ENCODE measurements around the gene RNF125.
"Not testable (repeated sequence)": the region's sequence is repeated elsewhere in the genome, so short reads cannot be mapped to it uniquely, and the experiment has no call there.

The RNF125 gene

GRCh38 chr18:32018331-32019250, at the start of gene RNF125:
TSS of gene RNF125 (plus strand) at chr18:32018825. CDS start at chr18:32018864, 39 bp downstream.
- DNase-seq (ENCODE audit: low spot score): peak; percentile 89

GRCh38 chr18:31970617-31971016, 48.0 kb upstream of the RNF125 start:
- DNase-seq (ENCODE audit: low spot score): no peak

- DNase-seq (ENCODE audit: low spot score): no peak
Measured at GRCh38 chr18:31973929-31974546, 44.6 kb upstream of the RNF125 start.

GRCh38 chr18:31976242-31976641, 42.4 kb upstream of the RNF125 start:
- no peak for DNase-seq (ENCODE audit: low spot score)

DNA sequence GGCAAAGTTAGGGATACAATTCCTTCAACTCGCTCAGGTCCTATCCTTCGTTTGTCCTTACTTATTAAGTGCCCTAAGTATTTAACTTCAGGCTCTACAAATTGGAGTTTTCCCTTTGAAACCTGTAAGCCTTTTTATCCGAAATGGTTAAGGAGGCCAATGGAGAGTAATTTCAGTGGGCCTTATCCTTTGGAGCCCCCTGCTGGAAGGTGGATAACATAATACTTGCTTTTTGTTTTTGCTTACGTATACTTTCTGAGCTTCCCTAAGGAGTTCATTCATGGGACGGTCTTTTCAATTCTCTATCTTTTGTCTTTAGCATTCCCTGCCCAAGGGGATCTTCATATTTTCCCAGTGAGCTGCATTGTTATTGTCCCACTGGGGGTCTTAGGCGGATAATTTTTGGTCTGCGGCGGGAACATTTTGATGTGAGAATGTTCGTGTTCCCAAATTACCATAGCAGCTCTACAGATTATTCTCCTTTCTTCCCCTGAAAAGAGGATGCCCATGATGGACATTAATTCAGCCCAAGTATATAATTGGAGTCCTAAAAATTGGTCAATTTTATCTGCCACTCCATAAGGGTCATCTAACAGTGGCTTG, 41.3 kb upstream of the RNF125 start:
- peak; percentile 50 for DNase-seq (ENCODE audit: low spot score)

DNA sequence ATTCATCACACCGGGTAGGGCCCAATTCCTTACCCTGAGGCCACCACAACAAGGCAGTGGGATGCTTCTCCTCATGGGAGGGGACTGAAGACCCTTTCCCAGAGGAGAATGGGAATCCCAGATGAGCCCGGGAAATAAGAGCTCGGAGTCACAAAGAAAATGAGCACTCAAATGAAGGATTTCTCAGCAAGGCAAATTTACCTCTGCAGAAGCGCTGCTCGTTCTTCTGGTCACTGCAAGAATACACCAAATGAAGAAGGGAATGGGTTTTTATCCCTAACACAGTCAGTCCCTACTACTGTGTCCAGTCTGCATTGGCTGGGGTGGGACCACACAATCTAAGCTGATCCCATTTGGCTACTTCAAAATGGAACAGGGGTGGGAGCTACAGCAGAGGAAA, 40.0 kb upstream of the RNF125 start:
- no peak for DNase-seq (ENCODE audit: low spot score)

GRCh38 chr18:31979714-31980113, 38.9 kb upstream of the RNF125 start:
- no peak for DNase-seq (ENCODE audit: low spot score)

DNA sequence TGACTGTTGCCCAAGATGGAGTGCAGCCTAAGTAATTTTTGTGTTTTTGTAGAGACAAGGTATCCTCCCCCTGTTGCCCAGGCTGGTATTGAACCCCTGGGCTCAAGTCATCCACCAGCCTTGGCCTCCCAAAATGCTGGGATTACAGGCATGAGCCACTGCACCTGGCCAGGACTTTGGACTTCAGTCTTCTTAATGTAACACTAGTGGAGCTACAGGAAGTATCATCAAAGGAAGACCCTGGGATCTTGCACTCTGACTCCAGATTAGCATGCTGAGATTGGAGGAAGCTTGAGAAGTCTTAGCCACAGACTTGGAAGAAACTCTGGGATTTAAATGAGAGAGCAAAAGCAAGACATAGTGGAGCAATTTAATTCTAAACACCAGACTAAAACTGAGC, 37.8 kb upstream of the RNF125 start:
- DNase-seq (ENCODE audit: low spot score): no peak

DNA sequence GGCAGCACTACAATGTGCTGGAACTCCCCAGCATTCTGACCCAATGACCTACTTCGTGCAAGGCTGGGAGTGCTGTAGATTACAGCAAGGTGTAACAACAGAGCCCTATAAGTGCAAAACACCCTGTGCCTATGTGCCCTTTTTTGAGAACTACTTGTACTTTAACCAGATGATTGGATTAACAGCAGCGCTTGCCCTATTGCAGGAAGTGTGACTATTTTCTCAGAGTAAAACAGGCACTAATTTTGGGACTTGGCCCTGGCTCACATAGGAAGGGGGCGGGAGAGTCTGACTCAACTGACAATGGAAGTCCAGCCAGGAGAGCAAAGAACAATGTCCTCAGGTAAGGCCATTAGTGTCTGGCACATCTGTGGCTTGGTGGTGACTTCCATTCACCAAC, 35.6 kb upstream of the RNF125 start:
- no peak for DNase-seq (ENCODE audit: low spot score)

- no peak for DNase-seq (ENCODE audit: low spot score)
Measured at GRCh38 chr18:31983976-31984375, 34.6 kb upstream of the RNF125 start.

DNA sequence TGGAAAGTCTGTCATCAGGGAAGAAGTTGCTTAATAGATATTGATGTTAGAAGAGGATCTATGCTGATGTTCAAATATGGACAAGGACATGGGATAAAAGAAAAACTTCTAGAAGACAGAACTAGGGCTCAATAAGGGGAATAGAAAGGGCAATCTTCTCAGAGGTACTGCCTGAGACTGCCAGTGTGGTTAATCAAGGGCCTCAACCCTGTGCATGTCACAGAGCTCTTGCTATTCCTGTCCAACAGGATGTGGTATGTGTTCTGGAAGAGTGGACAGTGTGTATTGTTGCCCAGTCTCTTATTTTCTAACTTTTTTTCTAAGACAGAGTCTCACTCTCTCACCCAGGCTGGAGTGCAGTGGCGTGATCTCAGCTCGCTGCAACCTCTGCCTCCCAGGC, 27.8 kb upstream of the RNF125 start:
- no peak for DNase-seq (ENCODE audit: low spot score)

DNA sequence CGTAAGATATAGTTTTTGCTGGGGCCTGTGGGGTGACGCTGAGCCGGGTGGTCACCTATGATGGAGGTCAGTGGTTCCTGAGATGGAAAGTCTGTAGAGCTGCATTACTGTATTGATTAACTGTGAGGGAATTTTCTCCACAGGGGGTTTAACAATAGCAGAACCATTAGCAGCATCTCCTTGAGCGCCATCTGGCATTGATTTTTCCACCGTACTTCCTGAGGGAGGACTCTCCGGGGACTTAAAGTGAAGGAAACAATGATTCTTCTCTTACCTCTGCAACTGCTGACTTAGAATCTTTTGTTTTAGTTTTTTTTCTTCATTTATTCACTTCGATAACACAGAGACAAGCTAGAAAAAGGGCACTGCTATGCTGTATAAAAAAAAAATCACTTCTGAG, 22.6 kb upstream of the RNF125 start:
- DNase-seq (ENCODE audit: low spot score): no peak

- DNase-seq (ENCODE audit: low spot score): no peak
Measured at GRCh38 chr18:31998880-31999412, 19.7 kb upstream of the RNF125 start.

GRCh38 chr18:32001141-32001540, 17.5 kb upstream of the RNF125 start:
- not testable (repeated sequence) for DNase-seq (ENCODE audit: low spot score)

GRCh38 chr18:32003822-32004221, 14.8 kb upstream of the RNF125 start:
- not testable (repeated sequence) for DNase-seq (ENCODE audit: low spot score)

GRCh38 chr18:32010124-32010721, 8.4 kb upstream of the RNF125 start:
- no peak for DNase-seq (ENCODE audit: low spot score)

- no peak for DNase-seq (ENCODE audit: low spot score)
Measured at GRCh38 chr18:32011193-32011592, 7.4 kb upstream of the RNF125 start.

DNA sequence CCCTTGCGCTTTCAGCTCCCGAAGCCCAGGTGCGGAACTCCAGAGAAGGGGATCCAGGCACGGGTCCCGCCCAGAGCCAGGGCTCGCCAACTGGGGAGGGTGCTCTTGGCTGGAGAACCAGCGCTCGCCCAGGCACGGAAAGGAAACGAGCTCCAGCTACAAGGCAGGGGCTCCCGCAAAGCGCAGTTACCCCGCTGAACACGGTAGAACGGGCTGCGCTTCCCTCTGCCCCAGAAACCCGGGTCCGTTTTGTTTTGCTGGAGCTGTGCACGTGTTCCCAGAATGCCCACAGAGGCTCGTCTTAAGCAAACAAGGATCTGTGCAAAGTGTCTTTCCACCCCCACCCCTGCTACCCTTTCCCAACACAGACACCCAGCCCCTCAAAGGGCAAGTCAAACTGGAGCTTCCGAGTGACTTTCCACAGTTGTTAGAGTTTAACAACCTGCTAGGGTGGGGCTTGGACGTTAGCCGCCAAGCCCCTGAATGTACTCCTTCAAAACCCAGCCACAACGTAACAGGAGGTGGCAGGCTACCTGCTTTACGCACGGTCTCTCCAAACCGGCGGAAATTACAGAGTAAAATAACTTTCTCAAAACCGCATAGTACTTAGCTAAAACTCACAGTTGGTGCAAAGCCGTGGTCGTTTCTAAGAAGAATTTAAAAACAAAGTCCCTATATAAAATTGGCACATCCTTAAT, 775 bp downstream of the RNF125 start:
- peak; percentile 33 for DNase-seq (ENCODE audit: low spot score)

- not testable (repeated sequence) for DNase-seq (ENCODE audit: low spot score)
Measured at GRCh38 chr18:32019949-32020625, 1.5 kb downstream of the RNF125 start.

DNA sequence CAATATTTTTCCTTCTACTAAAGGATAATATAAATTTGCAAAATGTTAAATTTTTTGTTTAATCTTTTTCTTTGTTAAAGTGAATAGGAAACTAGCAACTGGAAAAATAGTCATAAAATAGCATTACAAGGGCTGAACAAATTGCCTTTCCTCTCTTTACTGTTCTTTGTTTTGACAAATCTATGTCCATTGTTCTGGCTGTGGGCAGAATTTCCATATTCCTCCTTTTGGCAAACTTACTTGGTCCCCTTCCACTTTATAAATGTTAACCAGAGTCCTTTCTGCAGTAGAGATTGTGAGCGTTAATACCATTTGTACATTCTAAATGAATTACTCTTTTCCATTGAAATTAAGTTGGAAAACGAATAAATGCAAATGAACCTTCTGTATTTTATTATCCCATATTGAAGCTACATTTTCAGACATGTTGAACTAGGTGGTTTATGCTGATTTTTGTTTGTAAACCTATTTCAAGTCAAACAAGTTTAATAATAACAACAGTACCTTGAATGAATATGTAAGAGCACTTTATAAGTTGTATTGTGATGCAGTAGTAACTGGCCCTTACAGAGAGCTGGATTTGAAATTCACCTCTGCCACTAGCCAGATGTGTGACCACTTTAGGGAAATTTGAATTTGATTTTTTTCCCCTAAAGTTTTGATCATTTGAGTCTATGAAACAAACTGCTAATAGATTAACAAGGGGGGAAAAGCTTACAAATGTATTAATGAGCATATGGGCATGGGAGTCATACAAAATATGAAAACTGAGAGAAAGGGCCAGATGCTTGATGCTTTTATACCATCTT, 3.3 kb downstream of the RNF125 start:
- DNase-seq (ENCODE audit: low spot score): no peak
